Large intestine (tissue), 3 donors: ENCODE measurements around the gene DMAP1. TPM values are rescaled to one million over a fixed set of nuclear protein-coding genes. Genes with fewer than 3 reads are reported as not detected.

Experiments
- DNase-seq, 2 donors: peaks; one replicate each; pipeline versions ENCODE4 v3.0.0 to v3.0.0-alpha.2; 2013
- H3K27ac ChIP-seq: one replicate; pipeline ENCODE4 v1.5.1; 2013; ENCODE audit warnings: low read length
- H3K27me3 ChIP-seq: 2 replicates; pipeline ENCODE4 v1.6.1; 2013; ENCODE audit warnings: low read length; ENCODE audit not compliant: control insufficient read depth, insufficient read depth
- H3K36me3 ChIP-seq: 2 replicates; pipeline ENCODE4 v1.6.1; 2013; ENCODE audit warnings: low read length; ENCODE audit not compliant: control insufficient read depth, insufficient read depth
- H3K4me1 ChIP-seq: one replicate; pipeline ENCODE4 v1.6.1; 2013; ENCODE audit warnings: low read length; ENCODE audit not compliant: control insufficient read depth, insufficient read depth
- H3K4me3 ChIP-seq: one replicate; pipeline ENCODE4 v1.5.1; 2013; ENCODE audit warnings: low read length
- H3K9me3 ChIP-seq: one replicate; pipeline ENCODE4 v1.6.1; 2013; ENCODE audit warnings: mild to moderate bottlenecking, low read depth, low read length, moderate library complexity; ENCODE audit not compliant: control insufficient read depth
- WGBS: methylation state at CpG from one replicate; pipeline ENCODE4 v1.1.5; 2013; ENCODE audit warnings: low lambda C conversion rate; ENCODE audit not compliant: insufficient coverage; 5-methylcytosine and 5-hydroxymethylcytosine counted together
- polyA plus RNA-seq: library from polyadenylated mRNA; unstranded; fragments of 120-200 nt; gene quantifications from one replicate; pipeline ENCODE4 v1.2.1, GENCODE V29; 2013

Gene DMAP1
- polyA plus RNA-seq, 1 donor = 54.6 TPM

GRCh38 chr1:44239331-44239960, 26.2 kb downstream of the DMAP1 start:
- peak; percentile 40 to 57 for DNase-seq
- no peak overlapping the region for H3K4me3 ChIP-seq
- peaks cover 35% of the 10 kb centered on the region for H3K4me1 ChIP-seq
- peak overlapping the region; percentile 29 for H3K27ac ChIP-seq
- H3K9me3 ChIP-seq = no peaks in the 10 kb centered on the region
- WGBS = 33% methylated on average over 1 of the region's 8 CpGs
- H3K27me3 ChIP-seq = no peaks in the 10 kb centered on the region
- peaks cover 17% of the 10 kb centered on the region for H3K36me3 ChIP-seq

GRCh38 chr1:44239961-44240371, 26.7 kb downstream of the DMAP1 start:
- Histone ChIP-seq H3K27ac (peak overlapping the region; percentile 29), H3K9me3 (no peaks in the 10 kb centered on the region), H3K4me3 (no peak overlapping the region), H3K4me1 (peaks cover 35% of the 10 kb centered on the region), H3K36me3 (peaks cover 20% of the 10 kb centered on the region), H3K27me3 (no peaks in the 10 kb centered on the region)
- DNase-seq = no peak
- no CpG with 5 or more reads among the region's 3 CpGs for WGBS

- Histone ChIP-seq H3K4me1 (peaks cover 35% of the 10 kb centered on the region), H3K4me3 (no peak overlapping the region), H3K27me3 (no peaks in the 10 kb centered on the region), H3K27ac (no peak overlapping the region), H3K36me3 (peaks cover 23% of the 10 kb centered on the region), H3K9me3 (no peaks in the 10 kb centered on the region)
- WGBS = no CpG with 5 or more reads among the region's 9 CpGs
- DNase-seq = no peak
These were observed 27.8 kb downstream of the DMAP1 start for GRCh38 chr1:44240802-44241671.

GRCh38 chr1:44242746-44243145, 29.5 kb downstream of the DMAP1 start:
- H3K4me3 ChIP-seq = no peak overlapping the region
- H3K4me1 ChIP-seq = peaks cover 24% of the 10 kb centered on the region
- no peaks in the 10 kb centered on the region for H3K27me3 ChIP-seq
- DNase-seq = no peak
- H3K9me3 ChIP-seq = no peaks in the 10 kb centered on the region
- WGBS = no CpG with 5 or more reads among the region's 16 CpGs
- no peak overlapping the region for H3K27ac ChIP-seq
- H3K36me3 ChIP-seq = peaks cover 28% of the 10 kb centered on the region

- H3K4me1 ChIP-seq = peaks cover 13% of the 10 kb centered on the region
- no peaks in the 10 kb centered on the region for H3K9me3 ChIP-seq
- DNase-seq = no peak
- H3K4me3 ChIP-seq = no peak overlapping the region
- H3K36me3 ChIP-seq = peaks cover 34% of the 10 kb centered on the region
- no peak overlapping the region for H3K27ac ChIP-seq
- WGBS = no CpG with 5 or more reads among the region's 7 CpGs
- no peaks in the 10 kb centered on the region for H3K27me3 ChIP-seq
These were observed 30.7 kb downstream of the DMAP1 start for GRCh38 chr1:44243782-44244495.

GRCh38 chr1:44244986-44245385, 31.7 kb downstream of the DMAP1 start:
- H3K9me3 ChIP-seq = no peaks in the 10 kb centered on the region
- no peak overlapping the region for H3K4me3 ChIP-seq
- WGBS = 90% methylated on average over 2 of the region's 9 CpGs
- peaks cover 37% of the 10 kb centered on the region for H3K36me3 ChIP-seq
- H3K27me3 ChIP-seq = no peaks in the 10 kb centered on the region
- H3K4me1 ChIP-seq = peaks cover 3% of the 10 kb centered on the region
- no peak for DNase-seq
- no peak overlapping the region for H3K27ac ChIP-seq

DNA sequence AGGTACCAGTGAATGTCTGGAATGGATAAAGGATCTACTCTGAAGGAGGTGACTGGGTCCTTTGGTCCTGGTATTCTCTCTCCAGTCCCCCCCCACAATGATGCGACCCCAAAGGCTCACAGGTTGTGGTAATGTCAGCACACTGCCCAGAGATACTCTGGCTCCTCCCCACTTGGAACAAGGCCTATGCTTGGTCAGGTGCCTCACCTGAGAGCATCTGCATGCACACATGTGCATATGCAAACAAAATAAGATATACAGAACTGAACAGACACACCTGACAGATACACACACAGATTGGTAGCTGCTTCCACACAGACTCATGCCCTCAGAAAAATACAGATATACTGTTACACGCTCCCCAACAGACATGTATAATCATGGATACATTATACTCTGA, 33.5 kb downstream of the DMAP1 start:
- no peak for DNase-seq
- Histone ChIP-seq H3K4me1 (peaks cover 6% of the 10 kb centered on the region), H3K4me3 (no peak overlapping the region), H3K36me3 (peaks cover 33% of the 10 kb centered on the region), H3K27ac (no peak overlapping the region), H3K27me3 (no peaks in the 10 kb centered on the region), H3K9me3 (no peaks in the 10 kb centered on the region)
- WGBS = 100% methylated on average over 1 of the region's 2 CpGs

DNA sequence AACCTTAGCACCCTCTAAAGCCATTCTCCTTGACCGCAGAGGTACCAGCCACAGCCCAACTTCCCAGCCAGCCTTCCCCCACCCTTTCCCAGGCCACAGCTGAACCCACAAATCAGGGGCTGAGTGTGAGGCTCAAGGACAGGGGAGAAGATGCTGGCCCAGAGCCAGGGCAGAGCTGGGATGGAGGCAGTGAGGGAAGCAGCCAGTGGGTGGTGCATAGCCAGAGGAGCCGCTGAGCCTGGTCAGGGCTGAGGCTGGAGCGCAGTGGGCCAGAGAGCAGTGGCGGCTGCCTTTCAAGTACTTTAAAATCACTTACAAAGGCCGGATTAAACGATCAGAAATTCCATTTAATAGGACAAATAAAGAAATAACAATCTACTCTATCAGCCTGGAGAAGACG, 36.3 kb downstream of the DMAP1 start:
- 100% methylated on average over 1 of the region's 7 CpGs for WGBS
- Histone ChIP-seq H3K27me3 (no peaks in the 10 kb centered on the region), H3K4me3 (no peak overlapping the region), H3K36me3 (peaks cover 22% of the 10 kb centered on the region), H3K4me1 (peaks cover 6% of the 10 kb centered on the region), H3K9me3 (no peaks in the 10 kb centered on the region), H3K27ac (no peak overlapping the region)
- DNase-seq = no peak

DNA sequence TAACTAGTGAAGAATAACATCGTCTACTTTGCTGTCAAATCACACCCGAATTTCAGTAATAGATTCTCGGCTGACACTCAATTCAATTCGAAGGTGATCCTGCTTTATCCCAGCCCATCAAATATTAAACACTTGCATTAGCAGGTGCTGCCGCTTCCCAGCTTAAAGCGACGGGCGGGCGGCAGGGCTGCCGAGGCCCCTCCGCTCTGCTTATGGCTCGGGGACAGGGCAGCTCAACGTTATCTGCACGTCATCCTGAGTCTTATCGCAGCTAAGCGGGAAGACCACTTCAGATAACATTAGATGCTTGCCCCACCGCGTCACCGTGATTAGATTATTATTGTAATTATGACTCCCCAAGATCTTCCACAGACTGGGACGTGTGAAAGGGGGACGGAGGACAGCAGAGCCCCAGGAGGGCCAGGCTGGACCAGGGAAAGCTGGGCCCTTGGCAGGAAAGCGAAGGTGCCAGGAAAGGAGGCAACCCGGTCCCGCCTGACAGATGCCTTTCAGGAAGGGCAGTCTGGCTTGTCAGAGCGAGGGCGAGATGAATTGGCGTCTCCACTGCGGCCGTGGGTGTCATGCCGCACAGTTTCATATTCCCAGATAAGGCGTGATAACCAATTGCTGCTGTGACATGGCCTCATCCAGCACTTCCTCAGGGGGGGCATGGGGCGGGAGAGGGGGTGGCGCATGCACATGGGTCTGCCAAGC, 37.0 kb downstream of the DMAP1 start:
- peaks cover 6% of the 10 kb centered on the region for H3K4me1 ChIP-seq
- H3K36me3 ChIP-seq = peaks cover 18% of the 10 kb centered on the region
- no peak overlapping the region for H3K4me3 ChIP-seq
- WGBS = no CpG with 5 or more reads among the region's 33 CpGs
- no peaks in the 10 kb centered on the region for H3K9me3 ChIP-seq
- H3K27me3 ChIP-seq = no peaks in the 10 kb centered on the region
- no peak for DNase-seq
- no peak overlapping the region for H3K27ac ChIP-seq

DNA sequence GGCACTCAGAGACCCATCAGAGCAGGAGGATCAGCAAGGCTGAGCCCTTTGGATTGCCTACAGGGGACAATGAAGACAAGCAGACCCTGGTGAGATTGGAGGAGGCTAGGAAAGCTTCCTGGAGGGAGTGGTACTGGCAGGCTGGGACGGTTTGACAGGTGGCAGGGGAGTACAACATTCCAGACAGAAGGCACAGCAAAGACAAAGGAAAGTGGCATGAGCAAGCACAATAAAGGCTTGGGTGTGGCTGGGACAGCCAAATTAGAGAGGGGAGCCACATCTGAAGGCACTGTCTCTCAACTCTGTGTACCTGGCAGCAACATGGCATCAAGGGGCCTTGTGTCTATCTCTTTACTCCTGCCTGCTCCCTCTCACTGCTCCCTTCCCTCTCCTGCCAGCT, 38.2 kb downstream of the DMAP1 start:
- Histone ChIP-seq H3K27ac (no peak overlapping the region), H3K27me3 (no peaks in the 10 kb centered on the region), H3K9me3 (no peaks in the 10 kb centered on the region), H3K4me3 (no peak overlapping the region), H3K36me3 (peaks cover 23% of the 10 kb centered on the region), H3K4me1 (peaks cover 6% of the 10 kb centered on the region)
- no peak for DNase-seq
- WGBS = no CpG with 5 or more reads among the region's 1 CpG
